GM18508 (cell line): ENCODE data around the gene ZNF775.

ENCODE experiments used
- ATAC-seq: cut with Tn5 transposase; IDR thresholded peaks from one replicate; pipeline ENCODE4 v1.9.1; 2021; ENCODE audit warnings: moderate number of reproducible peaks; ENCODE audit not compliant: insufficient read depth, unreplicated experiment

ZNF775 gene

GRCh38 chr7:150368096-150368883, 10.8 kb upstream of the ZNF775 start, which contains the start of gene REPIN1:
Gene REPIN1 (plus strand): TSS chr7:150368822. CDS start chr7:150369712, 890 bp downstream.
- ATAC-seq, result no peak

- ATAC-seq, result no peak
Measured at GRCh38 chr7:150368884-150369747, 10.0 kb upstream of the ZNF775 start.

GRCh38 chr7:150369748-150370501, 9.2 kb upstream of the ZNF775 start:
- no peak for ATAC-seq

GRCh38 chr7:150370612-150371071, 8.5 kb upstream of the ZNF775 start:
- ATAC-seq, result no peak

- ATAC-seq, result no peak
Measured at GRCh38 chr7:150371131-150371995, 7.8 kb upstream of the ZNF775 start.

- ATAC-seq, result no peak
Measured at GRCh38 chr7:150371996-150372270, 7.2 kb upstream of the ZNF775 start.

- no peak for ATAC-seq
Measured at GRCh38 chr7:150372271-150373048, 6.7 kb upstream of the ZNF775 start.

GRCh38 chr7:150373049-150373801, 5.9 kb upstream of the ZNF775 start:
- no peak for ATAC-seq

GRCh38 chr7:150374026-150374425, 5.1 kb upstream of the ZNF775 start:
- no peak for ATAC-seq

GRCh38 chr7:150374472-150374871, 4.7 kb upstream of the ZNF775 start:
- no peak for ATAC-seq

GRCh38 chr7:150375662-150376521, 3.2 kb upstream of the ZNF775 start:
- no peak for ATAC-seq

GRCh38 chr7:150376560-150376959, 2.6 kb upstream of the ZNF775 start:
- ATAC-seq, result no peak

- no peak for ATAC-seq
Measured at GRCh38 chr7:150377196-150377595, 1.9 kb upstream of the ZNF775 start.

- ATAC-seq, result no peak
Measured at GRCh38 chr7:150377635-150378034, 1.5 kb upstream of the ZNF775 start.

GRCh38 chr7:150378115-150378852, 846 bp upstream of the ZNF775 start:
- no peak for ATAC-seq

GRCh38 chr7:150379441-150380379, 580 bp downstream of the ZNF775 start:
- no peak for ATAC-seq
